OCI-LY7 (cell line): ENCODE measurements around the gene PRKCA. TPM values are rescaled to one million over a fixed set of nuclear protein-coding genes. Genes with fewer than 3 reads are reported as not detected.

ENCODE experiments used
- BruUV-seq: library from RNA; stranded (reverse); fragments of 400-500 nt; replicated peaks from 2 replicates; lab custom pipeline; 2021; lab: Mats Ljungman, UMichigan
- CTCF ChIA-PET: fragments of 300-600 bp; sonication (Branson Sonifier 250); formaldehyde crosslinking; loops from one replicate; lab custom pipeline; 2022; ENCODE audit warnings: antibody characterized with exemption; ENCODE audit not compliant: unreplicated experiment; lab: Charles Lee
- POLR2A ChIA-PET: fragments of 300-600 bp; sonication (Branson Sonifier 250); formaldehyde crosslinking; loops from one replicate; lab custom pipeline; 2022; ENCODE audit warnings: antibody characterized with exemption; lab: Charles Lee
- DNase-seq: peaks from one replicate; pipeline ENCODE4 v3.0.0-alpha.2; 2015; ENCODE audit warnings: low spot score
- H2AFZ ChIP-seq: fragments of 200-600 bp; sonication (generic), shearing (Covaris generic); 2 replicates; pipeline ENCODE4 v1.6.1; 2014; ENCODE audit warnings: mild to moderate bottlenecking, antibody characterized with exemption, low read length, moderate library complexity
- H3K27ac ChIP-seq: fragments of 200-600 bp; sonication (generic); 2 replicates; pipeline ENCODE4 v1.5.1; 2014; ENCODE audit warnings: mixed run types, low read depth, mild to moderate bottlenecking, moderate library complexity, low read length, inconsistent platforms; ENCODE audit not compliant: poor library complexity, severe bottlenecking
- H3K36me3 ChIP-seq: fragments of 200-600 bp; sonication (generic); 2 replicates; pipeline ENCODE4 v1.6.1; 2014; ENCODE audit warnings: mild to moderate bottlenecking, antibody characterized with exemption, low read length, moderate library complexity, mixed read lengths; ENCODE audit not compliant: insufficient read depth
- H3K4me1 ChIP-seq: fragments of 200-600 bp; sonication (generic); 2 replicates; pipeline ENCODE4 v1.5.1; 2014; ENCODE audit warnings: mild to moderate bottlenecking, low read length; ENCODE audit not compliant: insufficient read depth, poor library complexity, severe bottlenecking
- H3K4me2 ChIP-seq: fragments of 200-600 bp; sonication (generic); 2 replicates; pipeline ENCODE4 v1.6.1; 2014; ENCODE audit warnings: mild to moderate bottlenecking, low read length
- H3K4me3 ChIP-seq: fragments of 200-600 bp; sonication (generic); 2 replicates; pipeline ENCODE4 v1.5.1; 2014; ENCODE audit warnings: mild to moderate bottlenecking, low read depth, low read length; ENCODE audit not compliant: poor library complexity, severe bottlenecking
- H3K79me2 ChIP-seq: fragments of 200-600 bp; sonication (generic); 2 replicates; pipeline ENCODE4 v1.6.1; 2016; ENCODE audit warnings: low read depth, mild to moderate bottlenecking, low read length, moderate library complexity, mixed read lengths; ENCODE audit not compliant: insufficient read depth
- H3K9me2 ChIP-seq: fragments of 200-600 bp; sonication (generic); 2 replicates; pipeline ENCODE4 v1.6.1; 2016; ENCODE audit warnings: mild to moderate bottlenecking, low read length, mixed read lengths; ENCODE audit not compliant: insufficient read depth
- H3K9me3 ChIP-seq: fragments of 200-600 bp; sonication (generic); 2 replicates; pipeline ENCODE4 v1.6.1; 2014; ENCODE audit warnings: mild to moderate bottlenecking, mixed run types, low read length, mixed read lengths
- H4K20me1 ChIP-seq: fragments of 200-600 bp; sonication (generic); 2 replicates; pipeline ENCODE4 v1.6.1; 2014; ENCODE audit warnings: mild to moderate bottlenecking, antibody characterized with exemption, low read length, moderate library complexity, mixed read lengths; ENCODE audit not compliant: insufficient read depth
- CTCF ChIP-seq: fragments of 200-600 bp; sonication (generic); conservative IDR thresholded peaks from 2 replicates; pipeline ENCODE4 v1.5.1; 2014; ENCODE audit warnings: mild to moderate bottlenecking, antibody characterized with exemption, low read length, moderate library complexity, mixed read lengths
- EZH2phosphoT487 ChIP-seq: fragments of 200-600 bp; sonication (generic); IDR thresholded peaks from 2 replicates; pipeline ENCODE4 v1.6.1; 2018; ENCODE audit warnings: low read depth, borderline replicate concordance, mild to moderate bottlenecking, mixed run types, antibody characterized with exemption, low read length, moderate library complexity, mixed read lengths
- intact Hi-C: fragments of 100-400 bp; cut with micrococcal nuclease; formaldehyde crosslinking; loops from one replicate; pipeline ENCODE4 v1.10.0; 2022; ENCODE audit not compliant: unreplicated experiment
- total RNA-seq, 2 experiments: library from RNA; depleted of rRNA in 1 of 2; stranded (reverse); fragments of >200 nt in 1 of 2; shearing (Covaris generic) in 1 of 2; gene quantifications; 2 replicates each; pipeline ENCODE4 v1.2.3, GENCODE V29; 2014 to 2022

The PRKCA gene
- total RNA-seq, 2 experiments from 2014 or later = 6.6 to 32.1 TPM

GRCh38 chr17:66300956-66301355 lies 1.5 kb upstream of the PRKCA start:
- Histone ChIP-seq H3K9me2 (no peaks in the 10 kb centered on the region), H3K36me3 (no peaks in the 10 kb centered on the region), H3K4me1 (peaks cover 28% of the 10 kb centered on the region), H3K27ac (no peak overlapping the region), H3K4me3 (peak overlapping the region; percentile 78), H3K79me2 (no peaks in the 10 kb centered on the region), H2AFZ (no peak overlapping the region; the same call in 1 of the 2 replicates), H3K9me3 (no peaks in the 10 kb centered on the region), H4K20me1 (no peaks in the 10 kb centered on the region), H3K4me2 (peak overlapping the region; percentile 81)
- DNase-seq = no peak
- intact Hi-C loops = loop anchor here (5.0 kb wide), 2 partner anchors 44 to 266 kb away; no protein-coding TSS in a partner anchor
- TSS peak; percentile 84 for BruUV-seq
- CTCF ChIA-PET = no interaction called here
- POLR2A ChIA-PET = interaction anchor here (0.6 to 1.0 kb wide), 3 partner anchors 12 to 89 kb away, joined by 3 read pairs; no protein-coding TSS in a partner anchor
- no peak for TF ChIP-seq CTCF
- no peak for TF ChIP-seq EZH2phosphoT487

- ChIA-PET CTCF (interaction anchor here (0.5 kb wide), 1 partner anchor 793 kb away, joined by 4 read pairs; no protein-coding TSS in a partner anchor), POLR2A (interaction anchor here (0.6 to 1.0 kb wide), 3 partner anchors 12 to 89 kb away, joined by 3 read pairs; no protein-coding TSS in a partner anchor)
- no peaks in the 10 kb centered on the region for H3K9me3 ChIP-seq
- H3K79me2 ChIP-seq = no peaks in the 10 kb centered on the region
- no TSS peak for BruUV-seq
- peak overlapping the region; percentile 90 for H2AFZ ChIP-seq
- no peaks in the 10 kb centered on the region for H3K9me2 ChIP-seq
- peaks cover 28% of the 10 kb centered on the region for H3K4me1 ChIP-seq
- intact Hi-C loops = loop anchor here (5.0 kb wide), 2 partner anchors 44 to 266 kb away; no protein-coding TSS in a partner anchor
- no peaks in the 10 kb centered on the region for H3K36me3 ChIP-seq
- peak overlapping the region; percentile 78 for H3K4me3 ChIP-seq
- TF ChIP-seq CTCF (no peak), EZH2phosphoT487 (no peak)
- no peak overlapping the region for H3K27ac ChIP-seq
- H4K20me1 ChIP-seq = no peaks in the 10 kb centered on the region
- peak overlapping the region; percentile 81 for H3K4me2 ChIP-seq
- peak; percentile 45 for DNase-seq
Measured at GRCh38 chr17:66301367-66301863, 998 bp upstream of the PRKCA start.
